HepG2 (cell line): Measurements from ENCODE around the gene SLC25A5.
"Not testable (repeated sequence)": the region's sequence is repeated elsewhere in the genome, so short reads cannot be mapped to it uniquely, and the experiment has no call there.

Source experiments
- NFYB ChIP-seq: sonication (generic); formaldehyde crosslinking; IDR thresholded peaks from 2 replicates; pipeline ENCODE4 v1.4.0; 2020; ENCODE audit warnings: missing genetic modification reagents
- RFX5 ChIP-seq: IDR thresholded peaks from 2 replicates; pipeline ENCODE4 v1.6.1; 2011; ENCODE audit warnings: low read depth, low read length, improper control_type of control experiment
- ZFX ChIP-seq: sonication (generic); formaldehyde crosslinking; IDR thresholded peaks from 2 replicates; pipeline ENCODE4 v1.4.0; 2020; ENCODE audit warnings: mild to moderate bottlenecking, low read depth, missing genetic modification reagents, moderate library complexity
- ZNF343 ChIP-seq: sonication (generic); formaldehyde crosslinking; IDR thresholded peaks from 2 replicates; pipeline ENCODE4 v1.4.0; 2020; ENCODE audit warnings: mild to moderate bottlenecking, missing genetic modification reagents
- ZNF383 ChIP-seq: sonication (generic); formaldehyde crosslinking; IDR thresholded peaks from 2 replicates; pipeline ENCODE4 v1.4.0; 2020; ENCODE audit warnings: missing genetic modification reagents, mild to moderate bottlenecking, borderline replicate concordance
- ZNF780A ChIP-seq: sonication (generic); formaldehyde crosslinking; IDR thresholded peaks from 2 replicates; pipeline ENCODE4 v1.8.0; 2022; ENCODE audit warnings: mild to moderate bottlenecking, missing genetic modification reagents, moderate library complexity
- TF ChIP-seq, protein P1 (sequence below): IDR thresholded peaks from 2 replicates; pipeline ENCODE4 v1.6.1; 2012; ENCODE audit warnings: inconsistent platforms
- TF ChIP-seq, protein P2 (sequence below): sonication (generic); formaldehyde crosslinking; IDR thresholded peaks from 2 replicates; pipeline ENCODE4 v1.5.0; 2020; ENCODE audit warnings: mild to moderate bottlenecking, missing genetic modification reagents, moderate library complexity

DNA sequence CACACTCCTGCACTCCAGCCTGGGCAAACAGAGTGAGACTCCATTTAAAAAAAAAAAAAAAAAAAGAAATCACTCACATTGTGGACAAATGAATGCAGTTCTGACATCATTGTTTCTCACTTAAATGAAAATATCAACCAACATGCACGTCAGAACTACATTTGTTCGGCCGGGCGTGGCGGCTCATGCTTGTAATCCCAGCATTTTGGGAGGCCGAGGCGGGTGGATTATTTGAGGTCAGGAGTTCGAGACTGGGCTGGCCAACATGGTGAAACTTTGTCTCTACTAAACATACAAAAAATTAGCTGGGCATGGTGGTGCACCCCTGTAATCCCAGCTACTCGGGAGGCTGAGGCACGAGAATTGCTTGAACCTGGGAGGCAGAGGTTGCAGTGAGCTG lies 36.9 kb downstream of the SLC25A5 start:
- not testable (repeated sequence) for TF ChIP-seq ZFX (CRISPR knock-in tag); ZNF383 (CRISPR knock-in tag); ZNF780A (CRISPR knock-in tag); NFYB (CRISPR knock-in tag); ZNF343; RFX5
- TF ChIP-seq, protein P1, sequence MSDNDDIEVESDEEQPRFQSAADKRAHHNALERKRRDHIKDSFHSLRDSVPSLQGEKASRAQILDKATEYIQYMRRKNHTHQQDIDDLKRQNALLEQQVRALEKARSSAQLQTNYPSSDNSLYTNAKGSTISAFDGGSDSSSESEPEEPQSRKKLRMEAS, result not testable (repeated sequence)
- TF ChIP-seq, protein P2, sequence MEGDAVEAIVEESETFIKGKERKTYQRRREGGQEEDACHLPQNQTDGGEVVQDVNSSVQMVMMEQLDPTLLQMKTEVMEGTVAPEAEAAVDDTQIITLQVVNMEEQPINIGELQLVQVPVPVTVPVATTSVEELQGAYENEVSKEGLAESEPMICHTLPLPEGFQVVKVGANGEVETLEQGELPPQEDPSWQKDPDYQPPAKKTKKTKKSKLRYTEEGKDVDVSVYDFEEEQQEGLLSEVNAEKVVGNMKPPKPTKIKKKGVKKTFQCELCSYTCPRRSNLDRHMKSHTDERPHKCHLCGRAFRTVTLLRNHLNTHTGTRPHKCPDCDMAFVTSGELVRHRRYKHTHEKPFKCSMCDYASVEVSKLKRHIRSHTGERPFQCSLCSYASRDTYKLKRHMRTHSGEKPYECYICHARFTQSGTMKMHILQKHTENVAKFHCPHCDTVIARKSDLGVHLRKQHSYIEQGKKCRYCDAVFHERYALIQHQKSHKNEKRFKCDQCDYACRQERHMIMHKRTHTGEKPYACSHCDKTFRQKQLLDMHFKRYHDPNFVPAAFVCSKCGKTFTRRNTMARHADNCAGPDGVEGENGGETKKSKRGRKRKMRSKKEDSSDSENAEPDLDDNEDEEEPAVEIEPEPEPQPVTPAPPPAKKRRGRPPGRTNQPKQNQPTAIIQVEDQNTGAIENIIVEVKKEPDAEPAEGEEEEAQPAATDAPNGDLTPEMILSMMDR, result not testable (repeated sequence)
